RWPE2 (cell line): Measurements from ENCODE around the gene LENEP.

Source experiments
- ATAC-seq: fragments of 200-7000 bp; cut with Tn5 transposase; 3 replicates; pipeline ENCODE4 v1.9.1; 2021; ENCODE audit warnings: low read depth
- DNase-seq: peaks from one replicate; pipeline ENCODE4 v3.0.0-alpha.2; 2020; ENCODE audit warnings: low spot score
- H3K27ac ChIP-seq: fragments of 450-650 bp; 2 replicates; pipeline ENCODE4 v1.5.1; 2017; ENCODE audit warnings: mild to moderate bottlenecking; ENCODE audit not compliant: poor library complexity, severe bottlenecking
- H3K27me3 ChIP-seq: fragments of 250-450 bp; sonication (Bioruptor Pico); 2 replicates; pipeline ENCODE4 v1.5.1; 2021; ENCODE audit warnings: mild to moderate bottlenecking, moderate library complexity; ENCODE audit not compliant: insufficient read depth, poor library complexity, severe bottlenecking
- H3K36me3 ChIP-seq: fragments of 250-450 bp; sonication (Bioruptor Pico); 2 replicates; pipeline ENCODE4 v1.5.1; 2020; ENCODE audit warnings: low read depth, mild to moderate bottlenecking, moderate library complexity
- H3K4me1 ChIP-seq: fragments of 250-450 bp; sonication (Bioruptor Pico); 2 replicates; pipeline ENCODE4 v1.5.1; 2021; ENCODE audit warnings: mild to moderate bottlenecking, moderate library complexity; ENCODE audit not compliant: insufficient read depth, poor library complexity, severe bottlenecking
- H3K4me3 ChIP-seq: fragments of 250-450 bp; sonication (Bioruptor Pico); 2 replicates; pipeline ENCODE4 v1.5.1; 2021; ENCODE audit warnings: mild to moderate bottlenecking, moderate library complexity; ENCODE audit not compliant: severe bottlenecking
- H3K9me3 ChIP-seq: fragments of 250-450 bp; sonication (Bioruptor Pico); 2 replicates; pipeline ENCODE4 v1.5.1; 2021; ENCODE audit warnings: mild to moderate bottlenecking, moderate library complexity; ENCODE audit not compliant: severe bottlenecking
- CTCF ChIP-seq: fragments of 450-650 bp; IDR thresholded peaks from one replicate; pipeline ENCODE4 v1.5.1; 2017; ENCODE audit warnings: mild to moderate bottlenecking, moderate library complexity; ENCODE audit not compliant: poor library complexity, severe bottlenecking

Gene LENEP, protein sequence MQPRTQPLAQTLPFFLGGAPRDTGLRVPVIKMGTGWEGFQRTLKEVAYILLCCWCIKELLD

GRCh38 chr1:154993572-154994268 lies at the start of gene LENEP:
TSS of gene LENEP (plus strand) at chr1:154993586. CDS start at chr1:154993608, 22 bp downstream.
- Histone ChIP-seq H3K27me3 (no peaks in the 10 kb centered on the region), H3K9me3 (no peaks in the 10 kb centered on the region), H3K4me3 (no peak within 1 kb of the TSS), H3K27ac (peak within 1 kb of the TSS; percentile 13), H3K4me1 (no peaks in the 10 kb centered on the region), H3K36me3 (peaks cover 24% of the 10 kb centered on the region)
- ATAC-seq (no peak; the same call in 2 of the 3 replicates), DNase-seq (peak; percentile 42)
- TF ChIP-seq CTCF, result no peak

- no peaks in the 10 kb centered on the region for H3K27me3 ChIP-seq
- peak; percentile 92 for TF ChIP-seq CTCF
- ATAC-seq, result peak; percentile 67; the same call in 2 of the 3 replicates
- H3K36me3 ChIP-seq, result no peaks in the 10 kb centered on the region
- no peaks in the 10 kb centered on the region for H3K4me1 ChIP-seq
- no peak overlapping the region for H3K27ac ChIP-seq
- H3K9me3 ChIP-seq, result no peaks in the 10 kb centered on the region
- DNase-seq, result no peak
- H3K4me3 ChIP-seq, result no peak overlapping the region
Measured at GRCh38 chr1:154943649-154944400, 49.6 kb upstream of the LENEP start.

- Histone ChIP-seq H3K27me3 (no peaks in the 10 kb centered on the region), H3K27ac (no peak overlapping the region), H3K36me3 (no peaks in the 10 kb centered on the region), H3K9me3 (no peaks in the 10 kb centered on the region), H3K4me1 (no peaks in the 10 kb centered on the region), H3K4me3 (no peak overlapping the region)
- DNase-seq (no peak), ATAC-seq (no peak)
- no peak for TF ChIP-seq CTCF
Measured at GRCh38 chr1:154944401-154945159, 48.8 kb upstream of the LENEP start.

DNA sequence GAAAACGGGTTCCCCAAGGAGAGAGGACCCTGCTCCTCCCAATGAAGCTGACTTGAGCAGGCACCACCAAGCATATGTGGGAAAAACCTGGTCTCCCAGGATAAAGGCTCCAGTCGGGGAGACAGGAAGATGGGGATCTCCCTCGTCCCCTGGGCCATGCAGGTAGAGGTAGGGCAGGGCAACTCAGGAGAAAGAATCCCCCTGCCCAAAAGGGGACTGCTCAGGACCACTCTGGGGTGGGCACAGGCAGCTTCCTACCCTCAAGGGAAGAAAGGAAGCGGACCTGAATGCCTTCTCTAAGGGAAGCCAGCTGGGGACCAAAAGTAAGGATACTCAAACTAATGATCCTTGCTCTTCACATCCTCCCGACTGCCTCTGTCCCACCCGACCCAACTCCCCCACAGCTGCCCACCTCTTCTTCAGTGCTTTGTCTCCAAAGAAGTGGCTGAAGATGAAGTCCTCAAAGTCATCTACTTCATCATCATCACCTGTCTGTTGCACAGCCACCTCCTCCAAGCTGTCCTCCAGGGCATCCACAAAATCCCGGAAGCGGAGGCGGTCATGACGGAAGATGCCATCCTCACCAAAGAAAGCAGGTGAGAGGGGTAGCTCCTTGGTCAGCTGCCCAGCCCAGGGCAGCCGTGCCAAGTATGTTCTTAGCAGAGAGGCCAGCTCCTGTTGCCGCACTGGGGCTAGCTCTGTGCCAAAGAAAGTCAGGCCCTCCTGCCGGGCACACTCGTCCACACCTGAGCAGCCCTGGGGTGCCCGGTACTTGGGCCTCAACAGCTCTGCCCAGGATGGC lies 48.0 kb upstream of the LENEP start:
- DNase-seq (no peak), ATAC-seq (no peak)
- no peak for TF ChIP-seq CTCF
- no peak overlapping the region for H3K4me3 ChIP-seq
- no peaks in the 10 kb centered on the region for H3K9me3 ChIP-seq
- no peaks in the 10 kb centered on the region for H3K36me3 ChIP-seq
- H3K27ac ChIP-seq, result no peak overlapping the region
- H3K27me3 ChIP-seq, result no peaks in the 10 kb centered on the region
- H3K4me1 ChIP-seq, result no peaks in the 10 kb centered on the region
